ENCODE measurements around the gene FCHSD2. TPM values are rescaled to one million over a fixed set of nuclear protein-coding genes. Genes with fewer than 3 reads are reported as not detected.

FCHSD2 gene
- total RNA-seq, 1 donor: 34.0 TPM

GRCh38 chr11:73019449-73019848 is 122.7 kb downstream of the FCHSD2 start:
- Histone ChIP-seq H3K36me3 (ENCODE audit: insufficient read depth, low read length) (no peaks in the 10 kb centered on the region), H3K27ac (ENCODE audit: low read depth, low read length) (no peak overlapping the region), H2AFZ (ENCODE audit: low read length) (no peak overlapping the region), H3K4me1 (ENCODE audit: insufficient read depth, low read length) (no peaks in the 10 kb centered on the region), H3K9me3 (ENCODE audit: low read depth, low read length) (no peaks in the 10 kb centered on the region), H3K4me3 (ENCODE audit: insufficient read depth, low read length) (no peak overlapping the region), H4K20me1 (ENCODE audit: insufficient read depth, low read length) (peaks cover 22% of the 10 kb centered on the region), H3K79me2 (ENCODE audit: insufficient read depth, low read length) (peaks cover 70% of the 10 kb centered on the region), H3K4me2 (ENCODE audit: insufficient read depth, low read length) (no peak overlapping the region), H3K27me3 (ENCODE audit: insufficient read depth, low read length) (no peaks in the 10 kb centered on the region)
- DNase-seq (ENCODE audit: insufficient read length, low spot score, missing footprints): no peak
- TF ChIP-seq CTCF (IDR thresholded peaks at IDR 0.05; ENCODE audit: extremely low read depth, low read depth, low read length): no peak

GRCh38 chr11:73018856-73019255 is 123.3 kb downstream of the FCHSD2 start:
- DNase-seq (ENCODE audit: insufficient read length, low spot score, missing footprints): no peak
- Histone ChIP-seq H2AFZ (ENCODE audit: low read length) (no peak overlapping the region), H3K36me3 (ENCODE audit: insufficient read depth, low read length) (no peaks in the 10 kb centered on the region), H4K20me1 (ENCODE audit: insufficient read depth, low read length) (peaks cover 25% of the 10 kb centered on the region), H3K4me2 (ENCODE audit: insufficient read depth, low read length) (no peak overlapping the region), H3K27me3 (ENCODE audit: insufficient read depth, low read length) (no peaks in the 10 kb centered on the region), H3K4me1 (ENCODE audit: insufficient read depth, low read length) (no peaks in the 10 kb centered on the region), H3K27ac (ENCODE audit: low read depth, low read length) (no peak overlapping the region), H3K9me3 (ENCODE audit: low read depth, low read length) (no peaks in the 10 kb centered on the region), H3K79me2 (ENCODE audit: insufficient read depth, low read length) (peaks cover 66% of the 10 kb centered on the region), H3K4me3 (ENCODE audit: insufficient read depth, low read length) (no peak overlapping the region)
- TF ChIP-seq CTCF (IDR thresholded peaks at IDR 0.05; ENCODE audit: extremely low read depth, low read depth, low read length): no peak

GRCh38 chr11:73017024-73017751 is 124.9 kb downstream of the FCHSD2 start:
- Histone ChIP-seq H3K36me3 (ENCODE audit: insufficient read depth, low read length) (no peaks in the 10 kb centered on the region), H3K27ac (ENCODE audit: low read depth, low read length) (no peak overlapping the region), H3K4me1 (ENCODE audit: insufficient read depth, low read length) (peaks cover 16% of the 10 kb centered on the region), H4K20me1 (ENCODE audit: insufficient read depth, low read length) (peaks cover 40% of the 10 kb centered on the region), H3K9me3 (ENCODE audit: low read depth, low read length) (no peaks in the 10 kb centered on the region), H3K4me3 (ENCODE audit: insufficient read depth, low read length) (no peak overlapping the region), H3K27me3 (ENCODE audit: insufficient read depth, low read length) (no peaks in the 10 kb centered on the region), H2AFZ (ENCODE audit: low read length) (no peak overlapping the region), H3K79me2 (ENCODE audit: insufficient read depth, low read length) (peaks cover 51% of the 10 kb centered on the region), H3K4me2 (ENCODE audit: insufficient read depth, low read length) (no peak overlapping the region)
- DNase-seq (ENCODE audit: insufficient read length, low spot score, missing footprints): no peak
- TF ChIP-seq CTCF (IDR thresholded peaks at IDR 0.05; ENCODE audit: extremely low read depth, low read depth, low read length): no peak

GRCh38 chr11:73013021-73013420 is 129.1 kb downstream of the FCHSD2 start:
- peaks cover 2% of the 10 kb centered on the region for H3K9me3 ChIP-seq (ENCODE audit: low read depth, low read length)
- H3K79me2 ChIP-seq (ENCODE audit: insufficient read depth, low read length): peaks cover 22% of the 10 kb centered on the region
- peaks cover 20% of the 10 kb centered on the region for H3K4me1 ChIP-seq (ENCODE audit: insufficient read depth, low read length)
- no peak overlapping the region for H3K4me3 ChIP-seq (ENCODE audit: insufficient read depth, low read length)
- H3K27me3 ChIP-seq (ENCODE audit: insufficient read depth, low read length): no peaks in the 10 kb centered on the region
- no peak overlapping the region for H3K4me2 ChIP-seq (ENCODE audit: insufficient read depth, low read length)
- no peak for TF ChIP-seq CTCF (IDR thresholded peaks at IDR 0.05; ENCODE audit: extremely low read depth, low read depth, low read length)
- H3K27ac ChIP-seq (ENCODE audit: low read depth, low read length): no peak overlapping the region
- peaks cover 8% of the 10 kb centered on the region for H3K36me3 ChIP-seq (ENCODE audit: insufficient read depth, low read length)
- peaks cover 32% of the 10 kb centered on the region for H4K20me1 ChIP-seq (ENCODE audit: insufficient read depth, low read length)
- no peak for DNase-seq (ENCODE audit: insufficient read length, low spot score, missing footprints)
- no peak overlapping the region for H2AFZ ChIP-seq (ENCODE audit: low read length)
